Smooth muscle cell (in vitro differentiated cells): ENCODE results near the gene DNAJC21. TPM values are rescaled to one million over a fixed set of nuclear protein-coding genes. Genes with fewer than 3 reads are reported as not detected.

Experiments used
- DNase-seq: peaks from one replicate; lab custom pipeline; 2025; ENCODE audit not compliant: unreplicated experiment; lab: John Stamatoyannopoulos, UW
- H2AFZ ChIP-seq: fragments of 200-600 bp; sonication (generic); 2 replicates; pipeline ENCODE4 v1.6.0; 2016; ENCODE audit warnings: antibody characterized with exemption, low read depth, mild to moderate bottlenecking
- H3F3A ChIP-seq: fragments of 200-600 bp; sonication (generic); 2 replicates; pipeline ENCODE4 v1.6.0; 2017; ENCODE audit warnings: antibody characterized with exemption, low read depth
- H3K27ac ChIP-seq: fragments of 200-600 bp; sonication (generic); 2 replicates; pipeline ENCODE4 v1.5.1; 2016; ENCODE audit warnings: low read depth, mild to moderate bottlenecking
- H3K27me3 ChIP-seq: fragments of 200-600 bp; sonication (generic); 2 replicates; pipeline ENCODE4 v1.6.1; 2016; ENCODE audit warnings: low read depth, mild to moderate bottlenecking
- H3K36me3 ChIP-seq: fragments of 200-600 bp; sonication (generic); 2 replicates; pipeline ENCODE4 v1.5.1; 2016; ENCODE audit warnings: low read depth
- H3K4me1 ChIP-seq: fragments of 200-600 bp; sonication (generic); 2 replicates; pipeline ENCODE4 v1.5.1; 2016; ENCODE audit warnings: low read depth
- H3K4me2 ChIP-seq: fragments of 200-600 bp; sonication (generic); 2 replicates; pipeline ENCODE4 v1.6.0; 2016; ENCODE audit warnings: mild to moderate bottlenecking
- H3K4me3 ChIP-seq: fragments of 200-600 bp; sonication (generic); 2 replicates; pipeline ENCODE4 v1.5.1; 2016; ENCODE audit warnings: mild to moderate bottlenecking
- H3K79me2 ChIP-seq: fragments of 200-600 bp; sonication (generic); 2 replicates; pipeline ENCODE4 v1.6.0; 2016; ENCODE audit warnings: low read depth, mild to moderate bottlenecking
- H3K9ac ChIP-seq: fragments of 200-600 bp; sonication (generic); 2 replicates; pipeline ENCODE4 v1.6.0; 2016; ENCODE audit warnings: low read depth
- H3K9me3 ChIP-seq: fragments of 200-600 bp; sonication (generic); replicated peaks from 2 replicates; pipeline ENCODE4 v1.5.1; 2016; ENCODE audit warnings: low read depth
- H4K20me1 ChIP-seq: fragments of 200-600 bp; sonication (generic); 2 replicates; pipeline ENCODE4 v1.6.0; 2016; ENCODE audit warnings: low read depth
- CTCF ChIP-seq: fragments of 200-600 bp; sonication (generic); IDR thresholded peaks from 2 replicates; pipeline ENCODE4 v1.5.1; 2017; ENCODE audit warnings: borderline replicate concordance, mild to moderate bottlenecking, antibody characterized with exemption; ENCODE audit not compliant: insufficient read depth, poor library complexity, severe bottlenecking
- WGBS: methylation state at CpG from one replicate; pipeline ENCODE4 v1.1.7; 2016; ENCODE audit warnings: low lambda C conversion rate; 5-methylcytosine and 5-hydroxymethylcytosine counted together
- polyA plus RNA-seq: library from polyadenylated mRNA; unstranded; fragments of >200 nt; fragmentation: Nextera tagmentation; extraction: Ambion mirVana; gene quantifications from 2 replicates; pipeline ENCODE4 v1.2.1, GENCODE V29; 2016
- total RNA-seq: library from RNA; depleted of rRNA; stranded (reverse); fragments of >200 nt; gene quantifications from 2 replicates; pipeline ENCODE4 v1.2.3, GENCODE V29; 2014

The DNAJC21 gene
- total and polyA plus RNA-seq, 2 experiments from 2014 or later = 21.8 to 27.9 TPM

GRCh38 chr5:35004771-35005170, 75.4 kb downstream of the DNAJC21 start:
- no peak for DNase-seq
- Histone ChIP-seq H3K4me3 (no peak overlapping the region), H3K27me3 (peaks cover 4% of the 10 kb centered on the region), H3K9me3 (no peaks in the 10 kb centered on the region), H3K79me2 (no peaks in the 10 kb centered on the region), H4K20me1 (no peaks in the 10 kb centered on the region), H3K27ac (no peak overlapping the region), H2AFZ (no peak overlapping the region), H3K36me3 (no peaks in the 10 kb centered on the region), H3F3A (no peaks in the 10 kb centered on the region), H3K9ac (no peak overlapping the region), H3K4me1 (no peaks in the 10 kb centered on the region), H3K4me2 (no peak overlapping the region)
- 88% methylated on average over 1 of the region's 1 CpG for WGBS
- TF ChIP-seq CTCF = no peak

Other genes with a start within 250 kb of the DNAJC21 start
- 0.04 and 1.3 TPM in 2 replicates for gene TTC23L, start 90.4 kb upstream of the DNAJC21 start, total RNA-seq
- gene TTC23L, start 90.4 kb upstream of the DNAJC21 start, polyA plus RNA-seq = 0.08 and 1.1 TPM in 2 replicates
- gene RAD1, start 14.1 kb upstream of the DNAJC21 start, total RNA-seq = 14.5 and 33.2 TPM in 2 replicates
- gene RAD1, start 14.1 kb upstream of the DNAJC21 start, polyA plus RNA-seq = 24.1 and 26.4 TPM in 2 replicates
- 38.1 and 39.6 TPM in 2 replicates for gene BRIX1, start 13.8 kb upstream of the DNAJC21 start, total RNA-seq
- gene BRIX1, start 13.8 kb upstream of the DNAJC21 start, polyA plus RNA-seq = 25.8 and 34.8 TPM in 2 replicates
- not detected in 2 replicates for gene AGXT2, start 118.4 kb downstream of the DNAJC21 start, total RNA-seq
- not detected in 2 replicates for gene AGXT2, start 118.4 kb downstream of the DNAJC21 start, polyA plus RNA-seq